ENCODE results near the gene SLC6A17.

Gene SLC6A17

DNA sequence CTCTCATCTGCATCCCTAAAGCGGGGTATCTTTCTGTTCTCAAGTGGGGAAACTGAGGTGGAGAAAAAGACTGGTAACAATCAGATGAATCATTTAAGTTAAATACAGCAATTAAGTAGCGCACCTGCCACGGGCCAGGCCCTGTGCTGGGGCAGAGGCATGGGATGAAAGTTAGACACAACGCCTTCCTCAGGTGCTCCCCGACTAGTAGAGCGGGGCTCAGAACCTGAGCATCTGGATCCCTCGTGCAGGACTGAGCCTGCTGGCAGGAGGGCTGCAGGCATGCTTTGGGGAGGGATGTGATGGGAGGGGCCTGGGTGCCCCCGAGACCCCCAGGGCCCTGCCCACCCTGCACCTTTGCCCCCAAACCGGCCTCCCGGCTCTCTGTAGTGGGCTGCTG, 44.9 kb downstream of the SLC6A17 start:
- no peak overlapping the region for H3K27ac ChIP-seq (ENCODE audit: low read length)
- no peaks in the 10 kb centered on the region for H3K36me3 ChIP-seq (replicated peaks; ENCODE audit: low read depth, low read length)
- H3K9me3 ChIP-seq (ENCODE audit: insufficient read depth, low read length), result no peaks in the 10 kb centered on the region
- no peak overlapping the region for H3K9ac ChIP-seq (ENCODE audit: low read length)
- no peak overlapping the region for H3K4me2 ChIP-seq (ENCODE audit: low read length)
- no peak overlapping the region for H3K4me3 ChIP-seq (ENCODE audit: low read length)
- no peak overlapping the region for H2AFZ ChIP-seq (ENCODE audit: low read depth, low read length)
- no peaks in the 10 kb centered on the region for H3K4me1 ChIP-seq (ENCODE audit: low read length)
- H3K79me2 ChIP-seq (ENCODE audit: low read length), result no peaks in the 10 kb centered on the region
- TF ChIP-seq, protein P1, sequence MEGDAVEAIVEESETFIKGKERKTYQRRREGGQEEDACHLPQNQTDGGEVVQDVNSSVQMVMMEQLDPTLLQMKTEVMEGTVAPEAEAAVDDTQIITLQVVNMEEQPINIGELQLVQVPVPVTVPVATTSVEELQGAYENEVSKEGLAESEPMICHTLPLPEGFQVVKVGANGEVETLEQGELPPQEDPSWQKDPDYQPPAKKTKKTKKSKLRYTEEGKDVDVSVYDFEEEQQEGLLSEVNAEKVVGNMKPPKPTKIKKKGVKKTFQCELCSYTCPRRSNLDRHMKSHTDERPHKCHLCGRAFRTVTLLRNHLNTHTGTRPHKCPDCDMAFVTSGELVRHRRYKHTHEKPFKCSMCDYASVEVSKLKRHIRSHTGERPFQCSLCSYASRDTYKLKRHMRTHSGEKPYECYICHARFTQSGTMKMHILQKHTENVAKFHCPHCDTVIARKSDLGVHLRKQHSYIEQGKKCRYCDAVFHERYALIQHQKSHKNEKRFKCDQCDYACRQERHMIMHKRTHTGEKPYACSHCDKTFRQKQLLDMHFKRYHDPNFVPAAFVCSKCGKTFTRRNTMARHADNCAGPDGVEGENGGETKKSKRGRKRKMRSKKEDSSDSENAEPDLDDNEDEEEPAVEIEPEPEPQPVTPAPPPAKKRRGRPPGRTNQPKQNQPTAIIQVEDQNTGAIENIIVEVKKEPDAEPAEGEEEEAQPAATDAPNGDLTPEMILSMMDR (IDR thresholded peaks at IDR 0.05; ENCODE audit: low read depth, low read length), result no peak
- no peak for TF ChIP-seq EZH2phosphoT487 (IDR thresholded peaks at IDR 0.05; ENCODE audit: low read depth)
- no peaks in the 10 kb centered on the region for H4K20me1 ChIP-seq (ENCODE audit: insufficient read depth, low read length)
- H3K27me3 ChIP-seq (ENCODE audit: low read depth, low read length), result no peaks in the 10 kb centered on the region

DNA sequence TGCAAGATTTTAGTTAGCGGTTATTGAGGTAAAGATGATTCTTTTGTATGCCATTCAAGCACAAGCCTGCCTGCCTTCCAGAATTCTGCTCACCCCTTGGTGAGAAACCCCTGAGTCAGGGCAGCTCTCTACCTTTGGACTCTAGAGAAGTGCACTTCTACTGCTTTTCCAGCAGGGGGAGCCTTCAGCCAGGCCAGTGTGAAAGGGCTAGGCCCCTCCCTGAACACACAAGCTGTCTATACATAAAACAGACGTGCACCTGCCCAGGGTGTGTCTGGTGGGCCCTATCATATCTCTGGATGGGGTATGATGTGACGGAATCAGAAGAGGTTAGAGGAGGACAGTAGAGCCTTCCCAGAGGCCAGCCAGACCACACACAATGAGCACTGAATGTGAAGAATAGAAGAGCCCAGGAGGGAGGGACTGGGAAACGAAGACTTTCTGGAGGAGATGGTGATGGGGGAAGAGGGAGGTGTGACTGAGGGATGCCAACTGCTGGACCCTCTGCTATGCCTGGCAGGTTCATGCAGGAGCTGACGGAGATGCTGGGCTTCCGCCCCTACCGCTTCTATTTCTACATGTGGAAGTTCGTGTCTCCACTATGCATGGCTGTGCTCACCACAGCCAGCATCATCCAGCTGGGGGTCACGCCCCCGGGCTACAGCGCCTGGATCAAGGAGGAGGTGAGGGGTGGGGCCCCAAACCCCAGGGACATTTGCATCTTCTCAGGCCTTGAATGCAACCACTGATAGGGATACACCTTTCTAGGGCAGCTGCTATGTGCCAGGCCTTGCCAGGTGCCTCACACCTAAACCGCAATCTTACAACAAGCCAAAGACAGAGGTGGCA, 46.8 kb downstream of the SLC6A17 start:
- no peak overlapping the region for H2AFZ ChIP-seq (ENCODE audit: low read depth, low read length)
- H3K27me3 ChIP-seq (ENCODE audit: low read depth, low read length), result no peaks in the 10 kb centered on the region
- H4K20me1 ChIP-seq (ENCODE audit: insufficient read depth, low read length), result no peaks in the 10 kb centered on the region
- H3K4me2 ChIP-seq (ENCODE audit: low read length), result no peak overlapping the region
- no peaks in the 10 kb centered on the region for H3K79me2 ChIP-seq (ENCODE audit: low read length)
- TF ChIP-seq, protein P1 (IDR thresholded peaks at IDR 0.05; ENCODE audit: low read depth, low read length), result peak; percentile 77
- no peak for TF ChIP-seq EZH2phosphoT487 (IDR thresholded peaks at IDR 0.05; ENCODE audit: low read depth)
- H3K4me3 ChIP-seq (ENCODE audit: low read length), result no peak overlapping the region
- no peaks in the 10 kb centered on the region for H3K36me3 ChIP-seq (replicated peaks; ENCODE audit: low read depth, low read length)
- no peaks in the 10 kb centered on the region for H3K4me1 ChIP-seq (ENCODE audit: low read length)
- no peaks in the 10 kb centered on the region for H3K9me3 ChIP-seq (ENCODE audit: insufficient read depth, low read length)
- H3K9ac ChIP-seq (ENCODE audit: low read length), result no peak overlapping the region
- no peak overlapping the region for H3K27ac ChIP-seq (ENCODE audit: low read length)

DNA sequence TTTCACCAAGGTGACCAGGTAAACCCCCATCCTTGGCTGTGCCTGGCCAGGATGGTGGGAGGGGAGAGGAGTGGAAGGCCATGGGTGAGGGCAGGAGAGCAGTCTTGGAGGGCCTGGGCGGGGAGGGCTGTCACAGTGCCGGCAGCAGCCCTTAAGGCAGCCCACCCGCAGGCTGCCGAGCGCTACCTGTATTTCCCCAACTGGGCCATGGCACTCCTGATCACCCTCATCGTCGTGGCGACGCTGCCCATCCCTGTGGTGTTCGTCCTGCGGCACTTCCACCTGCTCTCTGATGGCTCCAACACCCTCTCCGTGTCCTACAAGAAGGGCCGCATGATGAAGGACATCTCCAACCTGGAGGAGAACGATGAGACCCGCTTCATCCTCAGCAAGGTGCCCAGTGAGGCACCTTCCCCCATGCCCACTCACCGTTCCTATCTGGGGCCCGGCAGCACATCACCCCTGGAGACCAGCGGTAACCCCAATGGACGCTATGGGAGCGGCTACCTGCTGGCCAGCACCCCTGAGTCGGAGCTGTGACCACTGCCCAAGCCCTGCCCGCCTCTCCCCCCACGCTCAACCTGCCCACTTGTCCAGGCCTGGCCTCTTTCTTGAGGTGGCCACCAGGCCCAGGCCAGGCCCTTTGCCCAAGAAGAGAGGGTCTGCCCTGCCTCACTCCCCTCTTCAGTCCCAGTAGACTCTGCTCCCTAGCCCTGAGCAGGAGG, 47.8 kb downstream of the SLC6A17 start:
- H3K4me2 ChIP-seq (ENCODE audit: low read length), result no peak overlapping the region
- no peaks in the 10 kb centered on the region for H4K20me1 ChIP-seq (ENCODE audit: insufficient read depth, low read length)
- no peaks in the 10 kb centered on the region for H3K9me3 ChIP-seq (ENCODE audit: insufficient read depth, low read length)
- H3K4me1 ChIP-seq (ENCODE audit: low read length), result peaks cover under 1% of the 10 kb centered on the region; the same call in 1 of the 2 replicates
- H2AFZ ChIP-seq (ENCODE audit: low read depth, low read length), result no peak overlapping the region
- no peak overlapping the region for H3K4me3 ChIP-seq (ENCODE audit: low read length)
- no peaks in the 10 kb centered on the region for H3K27me3 ChIP-seq (ENCODE audit: low read depth, low read length)
- no peaks in the 10 kb centered on the region for H3K36me3 ChIP-seq (replicated peaks; ENCODE audit: low read depth, low read length)
- H3K9ac ChIP-seq (ENCODE audit: low read length), result no peak overlapping the region
- no peak for TF ChIP-seq EZH2phosphoT487 (IDR thresholded peaks at IDR 0.05; ENCODE audit: low read depth)
- TF ChIP-seq, protein P1 (IDR thresholded peaks at IDR 0.05; ENCODE audit: low read depth, low read length), result no peak
- H3K79me2 ChIP-seq (ENCODE audit: low read length), result no peaks in the 10 kb centered on the region
- no peak overlapping the region for H3K27ac ChIP-seq (ENCODE audit: low read length)

DNA sequence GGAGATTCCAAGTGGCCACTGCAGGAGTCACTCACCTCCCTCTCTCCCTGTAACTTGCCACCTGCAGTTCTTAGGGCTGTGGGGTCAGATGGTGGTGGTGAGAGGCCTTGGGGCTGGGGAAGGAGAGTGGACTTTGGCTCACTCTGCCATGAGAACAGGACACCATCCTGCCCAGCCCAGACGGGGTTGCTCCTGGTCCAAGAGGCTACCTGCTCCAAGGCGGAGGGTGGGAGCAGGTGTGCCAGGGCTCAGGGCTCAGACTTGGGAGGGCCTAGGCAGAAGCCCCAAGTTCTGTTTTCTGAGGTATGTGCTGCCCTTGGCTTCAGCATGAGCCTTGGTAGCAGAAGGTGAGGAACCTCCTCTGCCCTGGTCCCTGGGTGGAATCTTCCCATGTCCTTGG, 48.5 kb downstream of the SLC6A17 start:
- Histone ChIP-seq H3K79me2 (ENCODE audit: low read length) (no peaks in the 10 kb centered on the region), H3K9me3 (ENCODE audit: insufficient read depth, low read length) (no peaks in the 10 kb centered on the region), H3K36me3 (replicated peaks; ENCODE audit: low read depth, low read length) (no peaks in the 10 kb centered on the region), H2AFZ (ENCODE audit: low read depth, low read length) (no peak overlapping the region), H3K4me3 (ENCODE audit: low read length) (no peak overlapping the region), H3K27ac (ENCODE audit: low read length) (no peak overlapping the region), H3K4me2 (ENCODE audit: low read length) (no peak overlapping the region), H3K4me1 (ENCODE audit: low read length) (peaks cover 5% of the 10 kb centered on the region; the same call in 1 of the 2 replicates), H4K20me1 (ENCODE audit: insufficient read depth, low read length) (no peaks in the 10 kb centered on the region), H3K27me3 (ENCODE audit: low read depth, low read length) (no peaks in the 10 kb centered on the region), H3K9ac (ENCODE audit: low read length) (no peak overlapping the region)
- no peak for TF ChIP-seq EZH2phosphoT487 (IDR thresholded peaks at IDR 0.05; ENCODE audit: low read depth)
- TF ChIP-seq, protein P1 (IDR thresholded peaks at IDR 0.05; ENCODE audit: low read depth, low read length), result no peak
